Mesodermal cell (in vitro differentiated cells): ENCODE results near the gene JARID2. TPM values are rescaled to one million over a fixed set of nuclear protein-coding genes. Genes with fewer than 3 reads are reported as not detected.
A peak's percentile ranks its signal among the peaks of the same experiment; 100 is the strongest.

ENCODE experiments used
- H3K27ac ChIP-seq: 2 replicates; pipeline ENCODE4 v1.7.0; 2013; ENCODE audit warnings: mild to moderate bottlenecking, low read depth, low read length, moderate library complexity; ENCODE audit not compliant: severe bottlenecking
- H3K36me3 ChIP-seq: 2 replicates; pipeline ENCODE4 v1.7.1; 2013; ENCODE audit warnings: mild to moderate bottlenecking, low read length, moderate library complexity; ENCODE audit not compliant: control insufficient read depth, insufficient read depth
- H3K4me1 ChIP-seq: one replicate; pipeline ENCODE4 v1.7.1; 2013; ENCODE audit warnings: mild to moderate bottlenecking, low read length; ENCODE audit not compliant: insufficient read depth, control insufficient read depth, poor library complexity, severe bottlenecking
- H3K4me3 ChIP-seq: 2 replicates; pipeline ENCODE4 v1.7.0; 2013; ENCODE audit warnings: low read length, control low read depth, mild to moderate bottlenecking; ENCODE audit not compliant: insufficient read depth, poor library complexity, severe bottlenecking; ENCODE audit errors: extremely low read depth
- H3K9me3 ChIP-seq: 2 replicates; pipeline ENCODE4 v1.7.1; 2013; ENCODE audit warnings: mild to moderate bottlenecking, low read length, moderate library complexity; ENCODE audit not compliant: control insufficient read depth
- WGBS, 2 experiments: methylation state at CpG; one replicate each; pipeline ENCODE4 v1.1.5; 2013; ENCODE audit warnings: missing lambda C conversion rate in 2 of 2; ENCODE audit not compliant: insufficient coverage in 2 of 2; 5-methylcytosine and 5-hydroxymethylcytosine counted together
- polyA plus RNA-seq, 2 experiments: library from polyadenylated mRNA; stranded (reverse); fragments of 50-300 nt; gene quantifications; one replicate each; pipeline ENCODE4 v1.2.3, GENCODE V29; 2013

The JARID2 gene
- polyA plus RNA-seq (2013, experiment 1 of 2), result 32.9 TPM
- 28.8 TPM for polyA plus RNA-seq (2013, experiment 2 of 2)

DNA sequence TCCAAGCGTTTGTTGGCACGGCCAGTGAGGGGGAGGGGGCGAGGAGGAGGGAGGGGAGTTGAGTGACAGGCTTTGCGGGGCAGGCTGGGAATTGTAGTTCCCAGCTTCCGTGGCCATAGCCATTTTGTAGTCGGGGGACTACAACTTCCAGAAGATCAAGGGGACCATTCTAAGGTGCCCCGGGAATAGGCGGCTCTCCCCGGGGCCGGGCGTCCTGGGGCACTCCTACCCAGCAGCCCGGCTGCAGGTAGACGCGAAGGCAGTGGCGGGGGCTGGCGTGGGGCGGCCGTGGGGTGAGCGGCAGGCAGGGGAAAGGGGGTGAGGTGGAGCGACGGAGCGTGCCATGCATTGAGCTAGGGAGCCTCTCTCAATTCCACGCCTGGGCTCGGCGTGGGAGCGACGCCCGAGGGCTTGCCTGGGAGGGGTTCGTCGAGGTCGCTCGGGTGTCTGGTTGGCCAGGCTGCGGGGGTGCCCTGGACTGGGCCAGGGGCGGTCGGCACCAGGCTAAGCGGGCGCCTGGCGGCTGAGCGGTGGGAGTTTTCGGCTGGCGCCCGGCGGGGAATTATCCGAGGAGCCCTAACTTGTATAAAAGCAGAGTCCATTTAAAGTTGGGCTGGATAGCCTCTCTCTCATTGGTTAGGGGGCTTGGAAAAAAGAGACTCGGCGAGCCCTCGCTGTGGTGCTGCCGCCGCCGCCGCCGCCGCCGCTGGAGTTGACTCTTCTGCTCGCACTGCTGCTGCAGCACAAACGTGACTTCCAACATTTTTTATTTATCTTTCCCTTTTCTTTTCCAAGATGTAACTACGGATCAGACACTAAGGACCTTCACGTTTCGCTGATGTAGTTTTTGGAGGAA, at the start of gene JARID2:
Gene JARID2, plus strand, starts transcription at position 709 of the 856 bp plus-strand sequence. CDS start 471 bp downstream, outside the sequence.
- Histone ChIP-seq H3K9me3 (no peaks in the 10 kb centered on the region), H3K36me3 (no peaks in the 10 kb centered on the region), H3K4me3 (peak within 1 kb of the TSS; percentile 72), H3K27ac (peak within 1 kb of the TSS; percentile 85), H3K4me1 (peaks cover 4% of the 10 kb centered on the region)
- 0% methylated on average over 27 to 34 of the region's 59 CpGs for WGBS, 2 experiments

DNA sequence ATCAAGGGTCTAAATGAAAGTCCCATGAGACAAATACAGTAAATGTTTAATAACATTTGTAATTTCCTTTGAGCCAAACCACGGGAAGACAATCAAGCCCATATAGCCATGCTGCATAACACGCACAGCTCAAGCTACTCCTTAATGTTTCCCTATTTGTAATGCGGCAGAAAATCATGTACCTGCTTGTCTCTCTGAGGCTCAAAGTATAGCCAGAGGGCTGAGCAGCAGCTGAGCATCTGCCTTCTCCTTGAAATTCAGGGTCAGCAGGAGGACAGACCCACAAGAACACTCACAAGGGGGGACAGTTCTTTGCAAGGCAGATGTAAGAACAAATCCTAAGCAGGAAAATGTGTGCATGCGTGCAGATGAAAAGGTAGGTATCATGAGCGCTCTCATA, 45.8 kb upstream of the JARID2 start:
- no peaks in the 10 kb centered on the region for H3K9me3 ChIP-seq
- 83 to 92% methylated on average over 3 of the region's 5 CpGs for WGBS, 2 experiments
- H3K4me1 ChIP-seq, result no peaks in the 10 kb centered on the region
- H3K4me3 ChIP-seq, result no peak overlapping the region
- no peak overlapping the region for H3K27ac ChIP-seq
- H3K36me3 ChIP-seq, result no peaks in the 10 kb centered on the region

GRCh38 chr6:15205321-15205720, 40.5 kb upstream of the JARID2 start:
- Histone ChIP-seq H3K27ac (no peak overlapping the region), H3K4me3 (no peak overlapping the region), H3K9me3 (no peaks in the 10 kb centered on the region), H3K4me1 (peaks cover 8% of the 10 kb centered on the region), H3K36me3 (no peaks in the 10 kb centered on the region)
- WGBS, 2 experiments, result no CpG with 5 or more reads among the region's 4 CpGs

- Histone ChIP-seq H3K4me1 (peaks cover 8% of the 10 kb centered on the region), H3K36me3 (no peaks in the 10 kb centered on the region), H3K4me3 (no peak overlapping the region), H3K9me3 (no peaks in the 10 kb centered on the region), H3K27ac (no peak overlapping the region)
- 83% methylated on average over 1 of the region's 2 CpGs; no CpG with 5 or more reads in 1 of the 2 experiments for WGBS, 2 experiments
Measured at GRCh38 chr6:15206887-15207286, 39.0 kb upstream of the JARID2 start.

- Histone ChIP-seq H3K36me3 (no peaks in the 10 kb centered on the region), H3K4me1 (peaks cover 8% of the 10 kb centered on the region), H3K27ac (no peak overlapping the region), H3K4me3 (no peak overlapping the region), H3K9me3 (no peaks in the 10 kb centered on the region)
- WGBS, 2 experiments, result 47% methylated on average over 3 of the region's 3 CpGs; no CpG with 5 or more reads in 1 of the 2 experiments
Measured at GRCh38 chr6:15207923-15208322, 37.9 kb upstream of the JARID2 start.

DNA sequence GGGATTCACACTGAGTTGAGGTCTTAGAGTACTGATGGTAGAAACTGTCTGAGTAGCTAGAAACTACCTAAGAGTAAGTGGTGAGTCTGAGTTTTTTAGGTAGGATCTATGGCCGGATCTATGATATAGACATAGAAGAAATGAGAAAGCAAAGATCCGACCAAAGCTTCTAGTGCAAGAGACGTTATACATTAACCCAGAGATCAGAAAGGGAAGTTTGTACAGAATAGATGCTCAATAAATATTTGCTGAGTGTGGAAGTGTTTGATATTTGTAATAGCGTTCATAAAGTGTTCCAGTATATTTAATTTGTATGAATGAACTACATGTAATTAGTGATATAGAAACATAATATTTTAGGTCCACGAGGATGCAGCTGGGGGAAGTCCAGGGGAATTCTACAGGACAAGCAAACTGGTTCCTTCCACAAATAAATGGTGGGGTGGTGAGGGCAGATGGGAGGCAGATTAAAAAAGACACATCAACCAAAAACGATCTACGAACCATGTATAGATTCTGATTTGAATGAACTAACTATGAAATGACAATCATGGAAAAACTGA, 31.9 kb upstream of the JARID2 start:
- Histone ChIP-seq H3K4me1 (no peaks in the 10 kb centered on the region), H3K27ac (no peak overlapping the region), H3K4me3 (no peak overlapping the region), H3K9me3 (no peaks in the 10 kb centered on the region), H3K36me3 (no peaks in the 10 kb centered on the region)
- WGBS, 2 experiments, result 93 to 97% methylated on average over 3 to 6 of the region's 7 CpGs

GRCh38 chr6:15218401-15218800, 27.5 kb upstream of the JARID2 start:
- 93 to 96% methylated on average over 13 to 18 of the region's 18 CpGs for WGBS, 2 experiments
- no peaks in the 10 kb centered on the region for H3K9me3 ChIP-seq
- H3K4me3 ChIP-seq, result no peak overlapping the region
- H3K36me3 ChIP-seq, result no peaks in the 10 kb centered on the region
- H3K27ac ChIP-seq, result no peak overlapping the region
- no peaks in the 10 kb centered on the region for H3K4me1 ChIP-seq

- Histone ChIP-seq H3K36me3 (no peaks in the 10 kb centered on the region), H3K9me3 (no peaks in the 10 kb centered on the region), H3K4me1 (no peaks in the 10 kb centered on the region), H3K27ac (no peak overlapping the region), H3K4me3 (no peak overlapping the region)
- WGBS, 2 experiments, result 100% methylated on average over 1 of the region's 2 CpGs; no CpG with 5 or more reads in 1 of the 2 experiments
Measured at GRCh38 chr6:15220062-15220461, 25.8 kb upstream of the JARID2 start.

GRCh38 chr6:15227827-15228318, 18.0 kb upstream of the JARID2 start:
- H3K27ac ChIP-seq, result no peak overlapping the region
- peaks cover 7% of the 10 kb centered on the region for H3K9me3 ChIP-seq
- no peaks in the 10 kb centered on the region for H3K36me3 ChIP-seq
- H3K4me1 ChIP-seq, result no peaks in the 10 kb centered on the region
- 91 to 95% methylated on average over 7 of the region's 7 CpGs for WGBS, 2 experiments
- no peak overlapping the region for H3K4me3 ChIP-seq

DNA sequence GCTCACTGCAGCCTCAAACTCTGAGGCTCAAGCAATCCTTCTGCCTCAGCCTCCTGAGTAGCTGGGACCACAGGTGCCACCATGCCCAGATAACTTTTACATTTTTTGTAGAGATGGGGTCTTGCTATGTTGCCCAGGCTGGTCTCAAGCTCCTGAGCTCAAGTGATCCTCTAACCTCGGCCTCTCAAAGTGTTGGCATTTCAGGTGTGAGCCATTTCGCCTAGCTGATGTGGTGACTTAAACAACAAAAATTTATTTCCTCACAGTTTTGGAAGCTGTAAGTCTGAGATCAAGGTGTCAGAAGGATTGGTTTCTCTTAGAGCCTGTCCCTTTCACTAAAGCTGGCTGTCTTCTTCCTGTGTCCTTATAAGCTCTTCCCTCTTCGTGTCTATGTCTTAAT, 15.0 kb upstream of the JARID2 start:
- H3K27ac ChIP-seq, result no peak overlapping the region
- peaks cover 7% of the 10 kb centered on the region for H3K9me3 ChIP-seq
- no peaks in the 10 kb centered on the region for H3K36me3 ChIP-seq
- no peaks in the 10 kb centered on the region for H3K4me1 ChIP-seq
- no peak overlapping the region for H3K4me3 ChIP-seq
- 70% methylated on average over 2 of the region's 3 CpGs; no CpG with 5 or more reads in 1 of the 2 experiments for WGBS, 2 experiments
